ENCODE measurements around the gene IMMP1L. TPM values are rescaled to one million over a fixed set of nuclear protein-coding genes. Genes with fewer than 3 reads are reported as not detected.

IMMP1L gene
- polyA plus RNA-seq, 1 donor (not counting 4 experiments of a cell fraction or from before 2014, with no cell fraction given): 39.8 TPM

DNA sequence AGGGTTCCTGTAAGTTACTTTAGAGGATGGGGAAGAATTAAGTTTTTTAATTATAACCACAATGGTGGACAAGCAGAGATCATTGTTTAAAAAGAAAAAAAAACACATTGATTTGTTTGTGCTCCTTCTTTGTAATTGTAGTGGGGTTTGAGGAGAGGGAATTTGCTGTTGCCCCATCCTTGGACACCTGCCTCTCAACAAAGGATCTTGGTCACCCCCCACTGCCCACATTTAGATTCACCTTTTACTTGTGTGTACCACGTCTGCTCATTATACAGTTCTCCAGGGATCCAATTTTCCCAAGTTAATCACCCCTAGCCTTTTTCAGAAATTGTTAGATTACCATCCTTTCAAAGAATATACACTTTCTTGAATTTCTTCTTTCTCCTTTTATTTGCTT, 86.7 kb downstream of the IMMP1L start:
- FAIRE-seq: no peak
- Histone ChIP-seq H3K79me2 (ENCODE audit: control insufficient read depth, insufficient read depth, low read length) (no peaks in the 10 kb centered on the region), H2AFZ (ENCODE audit: control insufficient read depth, low read length) (no peak overlapping the region), H3K9me3 (ENCODE audit: control insufficient read depth, low read depth, low read length) (no peaks in the 10 kb centered on the region), H4K20me1 (ENCODE audit: control insufficient read depth, extremely low read depth, insufficient read depth, low read length) (no peaks in the 10 kb centered on the region), H3K4me3 (ENCODE audit: control insufficient read depth in 2 of 3, extremely low read depth in 1 of 3, insufficient read depth in 2 of 3, low read depth in 1 of 3, low read length in 3 of 3) (no peak overlapping the region), H3K36me3 (ENCODE audit: control insufficient read depth in 2 of 2, extremely low read depth in 1 of 2, insufficient read depth in 2 of 2, low read length in 2 of 2) (no peaks in the 10 kb centered on the region), H3K9me1 (ENCODE audit: control insufficient read depth, extremely low read depth, insufficient read depth, low read length) (no peaks in the 10 kb centered on the region), H3K27me3 (ENCODE audit: control insufficient read depth, extremely low read depth, insufficient read depth, low read length) (no peaks in the 10 kb centered on the region), H3K4me1 (ENCODE audit: control insufficient read depth, extremely low read depth, insufficient read depth, low read length) (no peaks in the 10 kb centered on the region), H3K4me2 (ENCODE audit: control insufficient read depth, extremely low read depth, insufficient read depth, low read depth, low read length) (no peak overlapping the region), H3K27ac (ENCODE audit: control insufficient read depth, insufficient read depth, low read length) (no peak overlapping the region), H3K9ac (ENCODE audit: control insufficient read depth, extremely low read depth, insufficient read depth, low read length) (no peak overlapping the region)
- TF ChIP-seq, protein P1, sequence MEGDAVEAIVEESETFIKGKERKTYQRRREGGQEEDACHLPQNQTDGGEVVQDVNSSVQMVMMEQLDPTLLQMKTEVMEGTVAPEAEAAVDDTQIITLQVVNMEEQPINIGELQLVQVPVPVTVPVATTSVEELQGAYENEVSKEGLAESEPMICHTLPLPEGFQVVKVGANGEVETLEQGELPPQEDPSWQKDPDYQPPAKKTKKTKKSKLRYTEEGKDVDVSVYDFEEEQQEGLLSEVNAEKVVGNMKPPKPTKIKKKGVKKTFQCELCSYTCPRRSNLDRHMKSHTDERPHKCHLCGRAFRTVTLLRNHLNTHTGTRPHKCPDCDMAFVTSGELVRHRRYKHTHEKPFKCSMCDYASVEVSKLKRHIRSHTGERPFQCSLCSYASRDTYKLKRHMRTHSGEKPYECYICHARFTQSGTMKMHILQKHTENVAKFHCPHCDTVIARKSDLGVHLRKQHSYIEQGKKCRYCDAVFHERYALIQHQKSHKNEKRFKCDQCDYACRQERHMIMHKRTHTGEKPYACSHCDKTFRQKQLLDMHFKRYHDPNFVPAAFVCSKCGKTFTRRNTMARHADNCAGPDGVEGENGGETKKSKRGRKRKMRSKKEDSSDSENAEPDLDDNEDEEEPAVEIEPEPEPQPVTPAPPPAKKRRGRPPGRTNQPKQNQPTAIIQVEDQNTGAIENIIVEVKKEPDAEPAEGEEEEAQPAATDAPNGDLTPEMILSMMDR (optimal IDR thresholded peaks at IDR 0.05 in 1 of 3, IDR thresholded peaks at IDR 0.05 in 1 of 3, conservative IDR thresholded peaks at IDR 0.05 in 1 of 3; ENCODE audit: extremely low read depth in 1 of 3, insufficient read depth in 2 of 3, low read length in 3 of 3): no peak
- TF ChIP-seq EZH2 (IDR thresholded peaks at IDR 0.05; ENCODE audit: low read length): no peak
- no peak for DNase-seq (ENCODE audit: low read depth, low spot score)
- dilution Hi-C loops (cut with MboI; ENCODE audit: extremely low pct_ligation_motif_present, low sequenced_read_pairs): no loop called here

GRCh38 chr11:31421820-31422219, 87.6 kb downstream of the IMMP1L start:
- H2AFZ ChIP-seq (ENCODE audit: control insufficient read depth, low read length): no peak overlapping the region
- no peak for FAIRE-seq

More at GRCh38 chr11:31421820-31422219, 87.6 kb downstream of the IMMP1L start:
- no peak for TF ChIP-seq EZH2 (IDR thresholded peaks at IDR 0.05; ENCODE audit: low read length)
- TF ChIP-seq, protein P1 (optimal IDR thresholded peaks at IDR 0.05 in 1 of 3, IDR thresholded peaks at IDR 0.05 in 1 of 3, conservative IDR thresholded peaks at IDR 0.05 in 1 of 3; ENCODE audit: extremely low read depth in 1 of 3, insufficient read depth in 2 of 3, low read length in 3 of 3): no peak
- H3K4me1 ChIP-seq (ENCODE audit: control insufficient read depth, extremely low read depth, insufficient read depth, low read length): no peaks in the 10 kb centered on the region
- no peaks in the 10 kb centered on the region for H3K9me3 ChIP-seq (ENCODE audit: control insufficient read depth, low read depth, low read length)
- no peak overlapping the region for H3K27ac ChIP-seq (ENCODE audit: control insufficient read depth, insufficient read depth, low read length)
- H3K9me1 ChIP-seq (ENCODE audit: control insufficient read depth, extremely low read depth, insufficient read depth, low read length): no peaks in the 10 kb centered on the region
- no peak overlapping the region for H3K4me2 ChIP-seq (ENCODE audit: control insufficient read depth, extremely low read depth, insufficient read depth, low read depth, low read length)
- dilution Hi-C loops (cut with MboI; ENCODE audit: extremely low pct_ligation_motif_present, low sequenced_read_pairs): no loop called here
- H3K36me3 ChIP-seq (ENCODE audit: control insufficient read depth in 2 of 2, extremely low read depth in 1 of 2, insufficient read depth in 2 of 2, low read length in 2 of 2): no peaks in the 10 kb centered on the region
- no peak overlapping the region for H3K9ac ChIP-seq (ENCODE audit: control insufficient read depth, extremely low read depth, insufficient read depth, low read length)
- no peaks in the 10 kb centered on the region for H3K27me3 ChIP-seq (ENCODE audit: control insufficient read depth, extremely low read depth, insufficient read depth, low read length)
- no peaks in the 10 kb centered on the region for H4K20me1 ChIP-seq (ENCODE audit: control insufficient read depth, extremely low read depth, insufficient read depth, low read length)
- H3K4me3 ChIP-seq (ENCODE audit: control insufficient read depth in 2 of 3, extremely low read depth in 1 of 3, insufficient read depth in 2 of 3, low read depth in 1 of 3, low read length in 3 of 3): no peak overlapping the region
- DNase-seq (ENCODE audit: low read depth, low spot score): no peak
- no peaks in the 10 kb centered on the region for H3K79me2 ChIP-seq (ENCODE audit: control insufficient read depth, insufficient read depth, low read length)
